Midbrain (tissue), 1 donor: ENCODE measurements around the gene PAPOLG.
A peak's percentile ranks its signal among the peaks of the same experiment; 100 is the strongest.

Experiments
- DNase-seq: peaks from one replicate; lab custom pipeline; 2025; lab: John Stamatoyannopoulos, UW

The PAPOLG gene

GRCh38 chr2:60756097-60757087 is at the start of gene PAPOLG:
Gene PAPOLG (plus strand): TSS chr2:60756268. CDS start chr2:60756479, 211 bp downstream.
- peak; percentile 92 for DNase-seq

- DNase-seq = peak; percentile 47
Measured at GRCh38 chr2:60707750-60708371, 48.2 kb upstream of the PAPOLG start.

GRCh38 chr2:60708630-60709320 is 47.3 kb upstream of the PAPOLG start:
- DNase-seq = no peak

- DNase-seq = peak; percentile 42
Measured at GRCh38 chr2:60710707-60711106, 45.4 kb upstream of the PAPOLG start.

GRCh38 chr2:60715561-60715960 is 40.5 kb upstream of the PAPOLG start:
- no peak for DNase-seq

- DNase-seq = peak; percentile 17
Measured at GRCh38 chr2:60717691-60718090, 38.4 kb upstream of the PAPOLG start.

- no peak for DNase-seq
Measured at GRCh38 chr2:60719331-60719730, 36.7 kb upstream of the PAPOLG start.

- DNase-seq = no peak
Measured at GRCh38 chr2:60725466-60725865, 30.6 kb upstream of the PAPOLG start.

- DNase-seq = no peak
Measured at GRCh38 chr2:60728855-60729254, 27.2 kb upstream of the PAPOLG start.

GRCh38 chr2:60735496-60736250 is 20.4 kb upstream of the PAPOLG start:
- DNase-seq = no peak

- DNase-seq = no peak
Measured at GRCh38 chr2:60738679-60739078, 17.4 kb upstream of the PAPOLG start.

GRCh38 chr2:60739156-60739555 is 16.9 kb upstream of the PAPOLG start:
- DNase-seq = no peak

- no peak for DNase-seq
Measured at GRCh38 chr2:60741576-60741975, 14.5 kb upstream of the PAPOLG start.

GRCh38 chr2:60742419-60742818 is 13.6 kb upstream of the PAPOLG start:
- DNase-seq = no peak

- no peak for DNase-seq
Measured at GRCh38 chr2:60745330-60745729, 10.7 kb upstream of the PAPOLG start.

- DNase-seq = no peak
Measured at GRCh38 chr2:60745761-60746160, 10.3 kb upstream of the PAPOLG start.

- DNase-seq = no peak
Measured at GRCh38 chr2:60746318-60746717, 9.8 kb upstream of the PAPOLG start.

GRCh38 chr2:60759654-60760053 is 3.6 kb downstream of the PAPOLG start:
- no peak for DNase-seq

GRCh38 chr2:60764736-60765534 is 8.9 kb downstream of the PAPOLG start:
- DNase-seq = no peak

GRCh38 chr2:60766283-60766682 is 10.2 kb downstream of the PAPOLG start:
- DNase-seq = no peak

GRCh38 chr2:60771508-60771907 is 15.4 kb downstream of the PAPOLG start:
- DNase-seq = no peak
